Measurements from ENCODE around the gene LHX3.
"Not testable (repeated sequence)": the region's sequence is repeated elsewhere in the genome, so short reads cannot be mapped to it uniquely, and the experiment has no call there.

Gene LHX3

GRCh38 chr9:136237486-136238341 is 32.8 kb upstream of the LHX3 start:
- ATAC-seq: no peak
- TF ChIP-seq OSR1 (CRISPR knock-in tag; IDR thresholded peaks at IDR 0.05) (no peak), CSDC2 (CRISPR knock-in tag; IDR thresholded peaks at IDR 0.05) (no peak), ZC3H10 (CRISPR knock-in tag; IDR thresholded peaks at IDR 0.05) (no peak), GLIS3 (CRISPR knock-in tag; IDR thresholded peaks at IDR 0.05) (no peak)

DNA sequence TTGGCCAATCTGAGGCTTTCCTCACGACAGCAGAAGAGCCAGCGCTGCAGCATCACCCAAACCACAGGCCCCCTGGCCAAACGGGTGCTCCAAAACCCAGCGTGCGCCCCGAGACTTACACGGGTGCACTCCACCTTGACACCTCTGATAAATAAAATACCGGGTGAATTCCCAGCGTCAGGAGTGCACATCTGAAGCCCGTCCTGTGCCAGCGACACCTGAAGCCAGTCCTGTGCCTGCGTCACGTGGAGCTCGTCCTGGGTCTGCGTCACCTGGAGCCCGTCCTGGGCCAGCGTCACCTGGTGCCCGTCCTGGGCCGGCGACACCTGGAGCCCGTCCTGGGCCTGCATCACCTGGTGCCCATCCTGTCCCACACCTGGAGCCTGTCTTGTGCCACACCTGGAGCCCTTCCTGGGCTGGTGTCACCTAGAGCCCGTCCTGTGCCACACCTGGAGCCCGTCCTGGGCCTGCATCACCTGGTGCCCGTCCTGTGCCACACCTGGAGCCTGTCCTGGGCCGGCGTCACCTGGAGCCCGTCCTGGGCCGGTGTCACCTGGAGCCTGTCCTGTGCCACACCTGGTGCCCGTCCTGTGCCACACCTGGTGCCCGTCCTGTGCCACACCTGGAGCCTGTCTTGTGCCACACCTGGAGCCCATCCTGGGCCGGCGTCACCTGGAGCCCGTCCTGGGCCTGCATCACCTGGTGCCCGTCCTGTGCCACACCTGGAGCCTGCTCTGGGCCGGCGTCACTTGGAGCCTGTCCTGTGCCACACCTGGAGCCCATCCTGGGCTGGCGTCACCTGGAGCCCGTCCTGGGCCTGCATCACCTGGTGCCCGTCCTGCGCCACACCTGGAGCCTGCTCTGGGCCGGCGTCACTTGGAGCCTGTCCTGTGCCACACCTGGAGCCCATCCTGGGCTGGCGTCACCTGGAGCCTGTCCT is 31.8 kb upstream of the LHX3 start:
- ATAC-seq: not testable (repeated sequence)

GRCh38 chr9:136235709-136236455 is 31.0 kb upstream of the LHX3 start:
- no peak for ATAC-seq
- no peak for TF ChIP-seq TOX (CRISPR knock-in tag; IDR thresholded peaks at IDR 0.05; ENCODE audit: borderline replicate concordance)
- no peak for TF ChIP-seq ZFP30 (CRISPR knock-in tag; IDR thresholded peaks at IDR 0.05)
- no peak for TF ChIP-seq POU6F1 (CRISPR knock-in tag; IDR thresholded peaks at IDR 0.05; ENCODE audit: borderline replicate concordance, low read depth)
- no peak for TF ChIP-seq CSDC2 (CRISPR knock-in tag; IDR thresholded peaks at IDR 0.05)
- TF ChIP-seq TCF4 (CRISPR knock-in tag; IDR thresholded peaks at IDR 0.05; ENCODE audit: borderline replicate concordance): no peak
- no peak for TF ChIP-seq ZNF70 (CRISPR knock-in tag; IDR thresholded peaks at IDR 0.05)
- TF ChIP-seq TSHZ2 (CRISPR knock-in tag; IDR thresholded peaks at IDR 0.05): no peak

- ATAC-seq: no peak
- no peak for TF ChIP-seq GLIS3 (CRISPR knock-in tag; IDR thresholded peaks at IDR 0.05)
- TF ChIP-seq TCF4 (CRISPR knock-in tag; IDR thresholded peaks at IDR 0.05; ENCODE audit: borderline replicate concordance): no peak
Measured at GRCh38 chr9:136235171-136235570, 30.2 kb upstream of the LHX3 start.

GRCh38 chr9:136234597-136234996 is 29.7 kb upstream of the LHX3 start:
- TF ChIP-seq SNAI2 (CRISPR knock-in tag; IDR thresholded peaks at IDR 0.05) (no peak), TCF4 (CRISPR knock-in tag; IDR thresholded peaks at IDR 0.05; ENCODE audit: borderline replicate concordance) (no peak), RARB (CRISPR knock-in tag; IDR thresholded peaks at IDR 0.05) (no peak), CSDC2 (CRISPR knock-in tag; IDR thresholded peaks at IDR 0.05) (no peak), TSHZ2 (CRISPR knock-in tag; IDR thresholded peaks at IDR 0.05) (no peak)
- ATAC-seq: no peak

- ATAC-seq: no peak
- no peak for TF ChIP-seq ESRRG (CRISPR knock-in tag; IDR thresholded peaks at IDR 0.05)
- no peak for TF ChIP-seq GLIS3 (CRISPR knock-in tag; IDR thresholded peaks at IDR 0.05)
- TF ChIP-seq, protein P1, sequence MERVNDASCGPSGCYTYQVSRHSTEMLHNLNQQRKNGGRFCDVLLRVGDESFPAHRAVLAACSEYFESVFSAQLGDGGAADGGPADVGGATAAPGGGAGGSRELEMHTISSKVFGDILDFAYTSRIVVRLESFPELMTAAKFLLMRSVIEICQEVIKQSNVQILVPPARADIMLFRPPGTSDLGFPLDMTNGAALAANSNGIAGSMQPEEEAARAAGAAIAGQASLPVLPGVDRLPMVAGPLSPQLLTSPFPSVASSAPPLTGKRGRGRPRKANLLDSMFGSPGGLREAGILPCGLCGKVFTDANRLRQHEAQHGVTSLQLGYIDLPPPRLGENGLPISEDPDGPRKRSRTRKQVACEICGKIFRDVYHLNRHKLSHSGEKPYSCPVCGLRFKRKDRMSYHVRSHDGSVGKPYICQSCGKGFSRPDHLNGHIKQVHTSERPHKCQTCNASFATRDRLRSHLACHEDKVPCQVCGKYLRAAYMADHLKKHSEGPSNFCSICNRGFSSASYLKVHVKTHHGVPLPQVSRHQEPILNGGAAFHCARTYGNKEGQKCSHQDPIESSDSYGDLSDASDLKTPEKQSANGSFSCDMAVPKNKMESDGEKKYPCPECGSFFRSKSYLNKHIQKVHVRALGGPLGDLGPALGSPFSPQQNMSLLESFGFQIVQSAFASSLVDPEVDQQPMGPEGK (CRISPR knock-in tag; IDR thresholded peaks at IDR 0.05; ENCODE audit: borderline replicate concordance): no peak
- no peak for TF ChIP-seq ARNTL (CRISPR knock-in tag; IDR thresholded peaks at IDR 0.05; ENCODE audit: borderline replicate concordance, low read depth)
- no peak for TF ChIP-seq CREB5 (CRISPR knock-in tag; IDR thresholded peaks at IDR 0.05; ENCODE audit: low read depth)
- TF ChIP-seq ISL1 (CRISPR knock-in tag; IDR thresholded peaks at IDR 0.05): no peak
- TF ChIP-seq ZC3H10 (CRISPR knock-in tag; IDR thresholded peaks at IDR 0.05): no peak
Measured at GRCh38 chr9:136233868-136234267, 28.9 kb upstream of the LHX3 start.
